Muscle of back (tissue), 11 donors: ENCODE results near the gene NBPF9. TPM values are rescaled to one million over a fixed set of nuclear protein-coding genes. Genes with fewer than 3 reads are reported as not detected.
"Not testable (repeated sequence)": the region's sequence is repeated elsewhere in the genome, so short reads cannot be mapped to it uniquely, and the experiment has no call there.

Source experiments
- DNase-seq, 3 donors: peaks; one replicate each; pipeline versions ENCODE4 v3.0.0 to v3.0.0-alpha.2; 2013
- polyA plus RNA-seq, 10 donors: library from polyadenylated mRNA; unstranded; fragments of 120-200 nt; gene quantifications; one replicate each; pipeline ENCODE4 v1.2.1, GENCODE V29; 2013; ENCODE audit not compliant: insufficient read length in 10 of 10

Gene NBPF9
- polyA plus RNA-seq, 10 donors = 23.3 to 54.5 (median 33.5) TPM

- DNase-seq = not testable (repeated sequence)
Observed at GRCh38 chr1:149013513-149013912, 89.8 kb downstream of the NBPF9 start.

GRCh38 chr1:149012599-149012998 is 90.8 kb downstream of the NBPF9 start:
- not testable (repeated sequence) for DNase-seq

- DNase-seq = not testable (repeated sequence)
Observed at GRCh38 chr1:149009761-149010160, 93.6 kb downstream of the NBPF9 start.

DNA sequence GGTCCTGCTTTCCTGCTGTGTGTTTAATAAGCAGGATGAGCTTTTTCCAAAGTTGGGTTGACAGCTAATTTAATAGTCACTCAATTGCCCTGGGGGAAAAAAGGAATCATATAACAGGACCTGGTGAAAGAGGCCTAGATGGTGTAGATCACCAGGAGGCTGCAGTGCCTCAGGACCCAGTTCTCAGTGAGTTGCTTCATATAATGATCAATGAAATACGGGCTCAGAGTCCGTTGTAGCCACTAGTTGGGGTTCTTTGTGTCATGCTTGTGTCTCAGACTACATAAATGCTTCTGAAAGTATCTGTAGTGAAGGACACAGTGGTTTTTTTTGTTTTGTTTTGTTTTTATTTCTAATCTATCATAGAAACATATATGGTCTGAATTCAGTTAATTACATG is 94.6 kb downstream of the NBPF9 start:
- not testable (repeated sequence) for DNase-seq

DNA sequence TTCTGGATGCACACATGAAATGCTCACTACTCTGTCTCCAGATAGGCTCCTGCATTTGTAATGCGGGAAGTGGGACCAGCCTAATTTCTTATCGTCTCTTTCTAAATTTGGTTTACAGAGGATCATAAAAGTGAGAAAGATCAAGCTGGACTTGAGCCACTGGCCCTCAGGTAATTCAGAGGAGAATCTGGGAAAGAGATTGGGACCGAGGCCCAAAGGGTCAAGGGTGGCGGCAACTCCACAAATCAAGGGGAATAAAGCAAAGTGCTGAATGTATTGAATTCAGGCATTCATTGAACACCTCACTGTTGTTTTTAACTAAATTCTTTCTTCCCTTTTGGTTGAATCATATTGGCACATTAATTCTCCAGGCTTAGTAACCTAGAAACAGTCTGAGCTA is 95.0 kb downstream of the NBPF9 start:
- DNase-seq = not testable (repeated sequence)
